ENCODE data around the gene MAFB. TPM values are rescaled to one million over a fixed set of nuclear protein-coding genes. Genes with fewer than 3 reads are reported as not detected.

Gene MAFB
- total RNA-seq, 4 donors from 2014 or later, result 17.0 to 66.9 (median 28.7) TPM

DNA sequence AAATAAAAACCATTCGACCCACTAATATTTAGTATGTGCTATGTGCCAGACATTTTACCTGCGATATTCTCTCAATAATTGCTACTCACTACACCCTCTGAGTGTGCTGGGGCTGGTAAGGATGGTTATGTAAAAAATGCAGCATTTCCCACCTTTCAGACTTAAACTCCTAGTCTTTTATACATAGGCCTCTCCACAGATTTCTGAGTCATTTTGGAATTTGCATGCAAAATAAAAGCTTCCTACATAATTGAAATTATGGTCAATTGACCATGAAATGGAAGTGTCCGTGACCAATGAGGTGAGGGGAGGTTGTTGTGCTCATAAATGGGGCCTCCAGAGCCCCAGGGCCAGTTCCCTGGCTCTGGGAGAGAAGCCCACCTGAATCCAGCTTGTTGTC lies 37.7 kb upstream of the MAFB start:
- Histone ChIP-seq H3K9me3 (peaks cover 0 to 13% (median 0%) of the 10 kb centered on the region in 3 donors), H3K27ac (no peak overlapping the region), H3K27me3 (peaks cover 14% of the 10 kb centered on the region), H3K4me1 (no peaks in the 10 kb centered on the region), H3K4me3 (no peak overlapping the region), H3K36me3 (no peaks in the 10 kb centered on the region)
- TF ChIP-seq, protein P1, sequence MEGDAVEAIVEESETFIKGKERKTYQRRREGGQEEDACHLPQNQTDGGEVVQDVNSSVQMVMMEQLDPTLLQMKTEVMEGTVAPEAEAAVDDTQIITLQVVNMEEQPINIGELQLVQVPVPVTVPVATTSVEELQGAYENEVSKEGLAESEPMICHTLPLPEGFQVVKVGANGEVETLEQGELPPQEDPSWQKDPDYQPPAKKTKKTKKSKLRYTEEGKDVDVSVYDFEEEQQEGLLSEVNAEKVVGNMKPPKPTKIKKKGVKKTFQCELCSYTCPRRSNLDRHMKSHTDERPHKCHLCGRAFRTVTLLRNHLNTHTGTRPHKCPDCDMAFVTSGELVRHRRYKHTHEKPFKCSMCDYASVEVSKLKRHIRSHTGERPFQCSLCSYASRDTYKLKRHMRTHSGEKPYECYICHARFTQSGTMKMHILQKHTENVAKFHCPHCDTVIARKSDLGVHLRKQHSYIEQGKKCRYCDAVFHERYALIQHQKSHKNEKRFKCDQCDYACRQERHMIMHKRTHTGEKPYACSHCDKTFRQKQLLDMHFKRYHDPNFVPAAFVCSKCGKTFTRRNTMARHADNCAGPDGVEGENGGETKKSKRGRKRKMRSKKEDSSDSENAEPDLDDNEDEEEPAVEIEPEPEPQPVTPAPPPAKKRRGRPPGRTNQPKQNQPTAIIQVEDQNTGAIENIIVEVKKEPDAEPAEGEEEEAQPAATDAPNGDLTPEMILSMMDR (IDR thresholded peaks at IDR 0.05), result no peak
- TF ChIP-seq EP300 (IDR thresholded peaks at IDR 0.05) (no peak), POLR2A (IDR thresholded peaks at IDR 0.05) (no peak), POLR2AphosphoS5 (IDR thresholded peaks at IDR 0.05) (no peak)
- whole genome bisulfite sequencing, 2 donors (ENCODE audit: low coverage in 1 of 2), result 61 to 79% methylated on average over 3 of the region's 3 CpGs
- ATAC-seq, result no peak

DNA sequence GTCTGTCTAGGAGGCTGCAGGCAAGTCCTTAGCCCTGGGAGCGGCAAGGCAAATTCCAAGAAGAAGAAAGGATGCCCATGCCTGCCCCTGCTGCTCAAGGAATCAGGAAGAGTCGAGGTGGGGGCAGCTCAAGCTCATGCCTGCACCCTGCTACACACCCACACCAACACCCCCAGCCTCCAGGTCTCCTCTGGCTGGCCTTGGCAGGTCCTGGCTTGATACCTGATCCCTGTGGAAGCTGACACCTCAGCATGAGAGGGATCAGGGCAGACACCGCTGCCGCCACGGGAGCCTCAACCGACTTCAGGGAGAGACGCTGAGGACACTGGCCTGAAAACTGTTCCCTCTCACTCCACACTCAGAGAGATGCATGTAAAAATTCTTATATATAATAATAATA lies 35.5 kb upstream of the MAFB start:
- TF ChIP-seq, protein P1 (IDR thresholded peaks at IDR 0.05), result no peak
- TF ChIP-seq EP300 (IDR thresholded peaks at IDR 0.05), result no peak
- no peak for TF ChIP-seq POLR2A (IDR thresholded peaks at IDR 0.05)
- no peak for TF ChIP-seq POLR2AphosphoS5 (IDR thresholded peaks at IDR 0.05)
- Histone ChIP-seq H3K27me3 (peaks cover 14% of the 10 kb centered on the region), H3K4me3 (no peak overlapping the region), H3K36me3 (no peaks in the 10 kb centered on the region), H3K4me1 (no peaks in the 10 kb centered on the region), H3K27ac (no peak overlapping the region), H3K9me3 (peaks cover 0 to 13% (median 0%) of the 10 kb centered on the region in 3 donors)
- no peak for ATAC-seq
- 62 to 67% methylated on average over 3 to 5 of the region's 7 CpGs for WGBS, 2 donors (ENCODE audit: low coverage in 1 of 2)

DNA sequence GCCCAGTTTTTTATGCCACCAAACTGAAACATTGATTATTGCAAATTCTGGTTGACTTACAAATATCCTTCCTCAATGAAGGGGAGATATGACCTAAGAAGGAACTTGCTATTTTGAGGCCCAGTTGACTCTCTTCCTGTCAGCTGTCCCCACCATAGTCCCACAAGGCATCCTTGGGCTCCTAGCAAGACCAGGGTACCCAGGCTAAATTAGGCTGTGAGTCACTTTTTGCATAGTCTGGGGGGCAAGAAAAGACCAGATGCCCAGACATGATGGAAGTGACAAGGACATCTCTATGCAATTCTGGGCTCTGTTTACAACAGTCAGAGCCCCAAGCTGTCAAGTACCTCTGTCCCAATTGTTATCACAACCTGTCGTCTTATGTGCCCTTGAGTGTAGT lies 31.8 kb upstream of the MAFB start:
- H3K36me3 ChIP-seq, result no peaks in the 10 kb centered on the region
- WGBS, 2 donors (ENCODE audit: low coverage in 1 of 2), result 88 to 100% methylated on average over 1 of the region's 1 CpG
- no peak for ATAC-seq

DNA sequence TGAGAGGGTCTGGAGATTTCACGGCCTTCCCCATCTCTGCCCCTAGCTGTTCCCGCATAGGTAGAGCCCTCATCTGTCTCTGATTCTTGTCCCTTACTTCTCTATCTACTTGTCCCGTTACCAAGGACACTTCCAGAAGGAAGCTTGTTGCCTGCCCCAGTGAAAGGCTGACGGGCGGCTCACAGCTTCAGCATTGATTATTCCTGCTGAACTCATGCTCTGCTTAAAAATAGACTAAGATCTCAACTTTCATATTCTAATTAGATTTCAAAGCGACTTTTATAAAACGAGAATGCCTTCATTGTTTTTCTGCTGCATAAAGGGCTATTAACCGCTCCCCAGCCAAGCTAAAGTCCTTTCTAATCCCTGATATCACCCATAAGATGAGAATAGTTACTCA lies 31.1 kb upstream of the MAFB start:
- Histone ChIP-seq H3K4me3 (no peak overlapping the region), H3K36me3 (no peaks in the 10 kb centered on the region), H3K4me1 (no peaks in the 10 kb centered on the region), H3K9me3 (no peaks in the 10 kb centered on the region), H3K27ac (no peak overlapping the region), H3K27me3 (peaks cover 25% of the 10 kb centered on the region)
- TF ChIP-seq, protein P1 (IDR thresholded peaks at IDR 0.05), result no peak
- ATAC-seq, result no peak
- 61 to 76% methylated on average over 8 of the region's 8 CpGs for whole genome bisulfite sequencing, 2 donors (ENCODE audit: low coverage in 1 of 2)

More for the DNA sequence above, 31.8 kb upstream of the MAFB start:
- Histone ChIP-seq H3K9me3 (no peaks in the 10 kb centered on the region), H3K27me3 (peaks cover 25% of the 10 kb centered on the region), H3K4me3 (no peak overlapping the region), H3K27ac (no peak overlapping the region), H3K4me1 (no peaks in the 10 kb centered on the region)
- TF ChIP-seq EP300 (IDR thresholded peaks at IDR 0.05) (no peak), POLR2A (IDR thresholded peaks at IDR 0.05) (no peak), POLR2AphosphoS5 (IDR thresholded peaks at IDR 0.05) (no peak)
- TF ChIP-seq, protein P1 (IDR thresholded peaks at IDR 0.05), result no peak

DNA sequence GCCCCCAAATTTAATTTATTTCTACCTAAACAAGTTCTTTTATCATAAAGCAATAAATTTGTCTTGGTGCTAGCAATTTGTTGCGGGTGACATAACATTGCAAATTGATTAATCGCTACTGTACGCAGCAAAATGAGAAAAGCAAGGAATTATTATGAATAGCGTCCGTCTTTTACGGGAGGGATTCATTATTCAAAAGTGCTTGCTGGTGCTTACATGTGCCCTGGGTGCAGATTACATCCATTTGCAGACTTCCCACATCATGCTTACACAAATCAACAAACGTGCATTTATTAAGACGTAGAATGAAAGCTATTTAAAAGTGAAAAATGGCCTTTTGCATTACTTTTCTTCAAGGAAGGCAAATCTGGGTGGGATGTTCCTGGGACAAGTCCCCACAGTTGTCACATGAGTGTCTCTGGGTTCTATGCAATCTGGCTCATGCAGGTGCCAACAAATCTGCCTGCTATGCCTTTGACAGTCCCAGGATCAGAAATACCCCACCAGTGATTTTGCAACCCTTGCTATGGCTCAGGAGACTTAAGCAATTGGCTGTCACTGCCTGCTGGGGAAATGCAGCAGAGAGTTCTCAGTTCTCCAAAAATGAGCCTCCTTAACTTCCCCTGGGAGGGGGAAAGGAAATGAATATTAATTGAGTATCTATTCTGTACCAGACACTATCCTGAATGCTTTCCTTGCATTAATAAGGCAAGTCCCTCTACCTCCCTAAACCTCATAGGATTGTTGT lies 30.1 kb upstream of the MAFB start:
- no peaks in the 10 kb centered on the region for H3K9me3 ChIP-seq
- no peaks in the 10 kb centered on the region for H3K4me1 ChIP-seq
- H3K27ac ChIP-seq, result no peak overlapping the region
- H3K27me3 ChIP-seq, result peaks cover 17% of the 10 kb centered on the region
- H3K4me3 ChIP-seq, result no peak overlapping the region
- 62 to 76% methylated on average over 7 to 8 of the region's 8 CpGs for WGBS, 2 donors (ENCODE audit: low coverage in 1 of 2)
- ATAC-seq, result no peak
- H3K36me3 ChIP-seq, result no peaks in the 10 kb centered on the region
- no peak for TF ChIP-seq POLR2A (IDR thresholded peaks at IDR 0.05)
- no peak for TF ChIP-seq POLR2AphosphoS5 (IDR thresholded peaks at IDR 0.05)
- TF ChIP-seq EP300 (IDR thresholded peaks at IDR 0.05), result no peak
- TF ChIP-seq, protein P1 (IDR thresholded peaks at IDR 0.05), result no peak
